HG03457 (cell line): ENCODE data around the gene ZNF786.
"Not testable (repeated sequence)": the region's sequence is repeated elsewhere in the genome, so short reads cannot be mapped to it uniquely, and the experiment has no call there.

Source experiments
- ATAC-seq: cut with Tn5 transposase; IDR thresholded peaks from one replicate; pipeline ENCODE4 v1.9.1; 2021; ENCODE audit warnings: moderate number of reproducible peaks; ENCODE audit not compliant: unreplicated experiment

The ZNF786 gene, protein sequence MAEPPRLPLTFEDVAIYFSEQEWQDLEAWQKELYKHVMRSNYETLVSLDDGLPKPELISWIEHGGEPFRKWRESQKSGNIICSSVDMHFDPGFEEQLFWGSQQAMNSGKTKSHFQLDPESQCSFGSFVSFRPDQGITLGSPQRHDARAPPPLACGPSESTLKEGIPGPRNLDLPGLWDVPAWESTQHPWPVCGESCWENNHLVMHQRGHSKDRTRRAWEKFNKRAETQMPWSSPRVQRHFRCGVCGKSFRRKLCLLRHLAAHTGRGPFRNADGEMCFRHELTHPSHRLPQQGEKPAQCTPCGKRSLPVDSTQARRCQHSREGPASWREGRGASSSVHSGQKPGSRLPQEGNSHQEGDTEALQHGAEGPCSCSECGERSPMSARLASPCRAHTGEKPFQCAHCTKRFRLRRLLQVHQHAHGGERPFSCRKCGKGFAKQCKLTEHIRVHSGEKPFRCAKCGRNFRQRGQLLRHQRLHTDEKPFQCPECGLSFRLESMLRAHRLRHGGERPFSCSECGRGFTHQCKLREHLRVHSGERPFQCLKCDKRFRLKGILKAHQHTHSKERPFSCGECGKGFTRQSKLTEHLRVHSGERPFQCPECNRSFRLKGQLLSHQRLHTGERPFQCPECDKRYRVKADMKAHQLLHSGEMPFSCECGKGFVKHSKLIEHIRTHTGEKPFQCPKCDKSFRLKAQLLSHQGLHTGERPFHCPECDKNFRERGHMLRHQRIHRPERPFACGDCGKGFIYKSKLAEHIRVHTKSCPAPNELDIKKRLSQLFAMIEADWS

GRCh38 chr7:149090397-149091195 is at the start of gene ZNF786:
ZNF786 (minus strand) TSS chr7:149090718; CDS start chr7:149090640, 78 bp downstream.
- peak; percentile 88 for ATAC-seq

DNA sequence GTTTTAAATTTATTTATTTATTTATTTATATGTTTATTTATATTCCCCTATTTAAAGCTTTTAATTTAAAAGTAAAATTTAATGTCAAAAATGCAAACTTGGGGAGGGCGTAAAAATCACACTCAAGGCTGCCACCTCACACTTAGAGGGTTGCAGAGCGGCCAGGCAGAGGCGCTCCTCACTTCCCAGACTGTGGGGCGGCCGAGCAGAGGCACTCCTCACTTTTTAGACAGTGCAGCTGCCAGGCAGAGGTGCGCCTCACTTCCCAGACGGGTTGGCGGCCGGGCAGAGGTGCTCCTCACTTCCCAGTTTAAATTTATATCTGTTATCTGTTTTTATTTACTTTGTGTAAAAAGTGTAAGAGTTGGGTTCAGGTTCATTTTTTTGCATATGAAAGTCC is 45.6 kb upstream of the ZNF786 start:
- no peak for ATAC-seq

DNA sequence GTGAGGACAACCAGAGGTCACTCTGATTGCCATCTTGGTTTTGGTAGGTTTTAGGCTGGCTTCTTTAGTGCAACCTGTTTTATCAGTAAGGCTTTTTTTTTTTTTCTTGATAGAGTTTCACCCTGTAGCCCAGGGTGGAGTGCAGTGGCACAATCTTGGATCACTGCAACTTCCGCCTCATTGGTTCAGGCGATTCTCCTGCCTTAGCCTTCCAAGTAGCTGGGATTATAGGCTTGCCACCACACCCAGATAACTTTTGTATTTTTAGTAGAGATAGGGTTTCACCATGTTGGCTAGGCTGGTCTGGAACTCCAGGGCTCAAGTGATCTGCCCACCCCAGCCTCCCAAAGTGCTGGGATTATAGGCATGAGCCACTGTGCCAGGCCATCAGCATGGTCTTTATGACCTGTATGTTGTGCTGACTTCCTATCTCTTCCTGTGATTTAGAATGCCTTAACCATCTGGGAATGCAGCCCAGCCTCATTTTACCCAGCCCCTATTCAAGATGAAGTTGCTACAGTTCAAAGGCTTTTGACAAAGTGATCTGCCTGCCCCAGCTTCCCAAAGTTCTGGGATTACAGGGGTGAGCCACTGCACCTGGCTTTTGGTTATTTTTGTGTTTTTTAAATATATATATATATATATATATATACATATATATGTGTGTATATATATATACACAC is 42.7 kb upstream of the ZNF786 start:
- no peak for ATAC-seq

DNA sequence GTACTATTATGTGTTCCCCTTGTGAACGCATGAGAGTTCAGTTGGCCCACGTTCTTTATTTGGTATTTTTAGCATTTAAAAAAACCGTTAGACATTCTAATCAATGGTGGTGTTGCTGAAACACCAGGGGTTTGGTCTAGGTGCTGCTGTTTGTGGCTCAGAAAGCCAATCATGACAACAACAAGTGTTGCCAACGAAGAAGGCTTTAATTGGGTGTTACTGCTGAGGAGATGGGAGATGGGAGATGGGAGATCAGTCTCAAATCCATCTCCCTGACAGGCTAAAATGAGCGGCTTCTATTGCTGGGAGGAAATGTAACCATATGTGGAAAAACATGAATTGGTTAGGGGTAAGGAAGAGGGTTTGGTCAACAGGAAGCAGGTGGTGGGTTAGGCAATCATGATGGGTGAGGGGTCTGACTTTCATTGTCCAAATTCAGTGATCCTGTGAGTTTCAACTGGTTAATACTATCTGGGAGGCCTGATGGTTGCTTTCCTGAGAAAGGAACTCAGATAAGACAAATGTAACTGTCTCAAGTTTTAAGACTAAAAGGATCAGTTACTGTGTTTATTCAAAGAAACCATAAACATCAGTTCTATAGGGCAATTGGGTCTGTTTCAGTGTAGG is 40.2 kb upstream of the ZNF786 start:
- no peak for ATAC-seq

GRCh38 chr7:149126662-149127266 is 36.2 kb upstream of the ZNF786 start:
- peak; percentile 31 for ATAC-seq

DNA sequence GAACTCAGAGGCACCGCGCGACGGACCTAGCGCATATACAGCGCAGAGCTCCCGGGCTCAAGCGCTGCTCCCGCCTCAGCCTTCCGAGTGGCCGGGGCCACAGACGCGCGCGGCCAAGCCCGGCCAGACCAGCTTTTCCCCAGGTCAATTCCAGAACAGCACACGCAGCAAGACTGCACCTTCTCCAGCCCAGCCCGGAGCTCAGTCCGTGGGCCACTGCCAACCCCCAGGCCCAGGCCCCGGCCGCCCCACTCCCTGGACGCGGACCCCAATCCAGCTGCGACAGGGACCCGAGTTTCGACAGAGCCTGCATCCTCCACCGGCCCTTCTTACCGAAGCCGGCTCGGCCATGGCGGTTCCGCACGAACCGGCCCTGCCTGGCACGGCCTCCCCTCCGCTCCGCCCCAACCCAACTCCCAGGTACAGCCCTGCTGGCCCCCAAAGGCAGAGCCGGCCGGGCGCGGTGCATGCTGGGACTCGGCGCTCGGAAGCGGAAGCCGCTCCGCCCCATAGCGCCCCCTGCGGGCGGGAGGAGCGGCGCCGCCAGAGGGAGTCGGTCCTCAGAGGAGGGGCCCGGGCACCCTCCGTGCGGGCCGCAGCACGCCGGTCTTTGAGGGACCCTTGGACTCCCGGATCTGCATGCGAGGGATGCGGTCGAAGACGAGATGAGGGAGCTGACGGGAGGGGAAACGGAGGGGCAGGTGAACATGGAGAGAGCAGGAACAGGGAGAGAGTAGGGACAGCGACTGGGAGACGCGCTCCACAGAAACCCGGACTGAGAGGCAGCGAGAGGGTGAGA is 35.5 kb upstream of the ZNF786 start, which contains the start of gene ZNF425:
Gene ZNF425 (minus strand): TSS at position 462 of the 799 bp plus-strand sequence. CDS start 111 bp downstream, at position 351.
- ATAC-seq = peak; percentile 87

GRCh38 chr7:149125189-149125862 is 34.8 kb upstream of the ZNF786 start:
- ATAC-seq = no peak

GRCh38 chr7:149109969-149110368 is 19.5 kb upstream of the ZNF786 start:
- ATAC-seq = no peak

- no peak for ATAC-seq
Measured at GRCh38 chr7:149104749-149105148, 14.2 kb upstream of the ZNF786 start.

GRCh38 chr7:149104214-149104613 is 13.7 kb upstream of the ZNF786 start:
- no peak for ATAC-seq

GRCh38 chr7:149103424-149103823 is 12.9 kb upstream of the ZNF786 start:
- no peak for ATAC-seq

DNA sequence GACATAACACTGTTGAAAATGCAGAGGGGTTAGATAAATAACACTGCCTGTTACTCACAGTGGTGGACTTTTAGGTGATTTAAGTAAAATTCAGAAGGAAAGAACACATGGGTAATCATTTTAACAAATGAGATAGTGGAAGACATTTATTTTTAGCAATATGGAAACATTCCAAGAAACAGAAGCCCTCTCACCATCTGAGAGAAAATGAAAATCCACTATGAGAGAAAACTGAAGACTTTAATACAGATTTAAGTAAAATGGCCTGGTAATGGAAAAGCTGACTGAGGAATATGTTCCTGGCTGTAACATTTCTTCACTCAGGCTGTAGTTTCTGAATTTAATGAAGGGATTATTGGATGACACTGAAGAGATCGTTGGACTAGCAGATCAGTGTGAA is 12.1 kb upstream of the ZNF786 start:
- ATAC-seq = no peak

DNA sequence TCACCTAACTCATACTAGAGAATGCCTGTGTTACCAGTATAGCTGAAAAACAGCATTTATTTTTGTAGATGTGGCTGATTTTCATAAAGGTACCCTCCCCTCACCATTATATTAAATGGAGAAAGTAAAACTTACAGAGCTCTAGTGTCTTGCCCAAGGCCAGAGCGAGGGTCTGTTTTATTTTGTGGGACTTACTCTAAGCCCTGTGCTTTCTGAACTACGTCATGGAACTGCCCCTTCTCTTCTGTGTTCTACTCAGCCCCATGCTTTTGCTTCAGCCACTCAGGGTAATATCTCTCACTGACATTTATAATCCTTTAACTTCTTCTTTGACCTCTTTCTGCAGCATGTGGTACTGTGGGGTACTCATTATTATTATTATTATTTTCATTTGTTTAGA is 10.3 kb upstream of the ZNF786 start:
- ATAC-seq = no peak

GRCh38 chr7:149099058-149099457 is 8.5 kb upstream of the ZNF786 start:
- ATAC-seq = no peak

DNA sequence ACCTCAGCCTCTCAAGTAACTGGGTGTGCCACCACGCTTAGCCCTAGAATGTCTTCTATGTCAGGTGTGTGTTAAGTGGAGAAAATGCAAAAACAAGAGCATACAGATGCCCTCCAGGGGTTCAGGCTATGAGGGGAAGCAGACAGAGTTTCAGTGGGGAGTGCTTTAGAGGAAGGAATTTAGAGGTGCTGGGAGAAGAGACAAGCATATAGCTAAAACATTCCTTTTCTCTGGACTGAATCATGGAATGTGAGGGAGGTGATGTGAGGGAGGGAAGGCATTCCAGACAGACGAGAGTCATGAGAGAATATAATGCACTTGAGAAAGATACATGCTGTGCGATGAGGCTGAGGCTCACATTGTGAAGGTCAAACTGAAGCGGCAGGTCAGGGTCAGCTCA is 6.6 kb upstream of the ZNF786 start:
- ATAC-seq = no peak

DNA sequence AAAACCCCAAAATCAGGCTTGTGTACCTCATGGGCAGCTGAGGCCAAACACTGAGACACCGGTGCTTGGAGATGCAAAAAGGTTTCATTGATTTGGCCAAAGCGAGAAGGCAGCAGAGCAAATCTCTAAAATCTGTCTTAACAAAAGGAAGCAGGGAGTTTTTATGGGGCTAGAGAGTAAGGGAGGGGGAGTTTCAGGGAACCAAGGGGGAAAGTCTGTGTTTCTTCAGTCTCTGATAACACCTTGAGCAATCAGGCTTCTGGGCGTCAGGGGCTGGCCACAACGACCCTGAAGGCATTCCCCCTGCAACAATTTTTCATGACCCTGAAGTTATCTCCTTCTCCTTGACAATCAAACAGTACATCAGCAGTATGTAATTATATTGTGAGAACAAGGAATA is 2.7 kb upstream of the ZNF786 start:
- no peak for ATAC-seq

DNA sequence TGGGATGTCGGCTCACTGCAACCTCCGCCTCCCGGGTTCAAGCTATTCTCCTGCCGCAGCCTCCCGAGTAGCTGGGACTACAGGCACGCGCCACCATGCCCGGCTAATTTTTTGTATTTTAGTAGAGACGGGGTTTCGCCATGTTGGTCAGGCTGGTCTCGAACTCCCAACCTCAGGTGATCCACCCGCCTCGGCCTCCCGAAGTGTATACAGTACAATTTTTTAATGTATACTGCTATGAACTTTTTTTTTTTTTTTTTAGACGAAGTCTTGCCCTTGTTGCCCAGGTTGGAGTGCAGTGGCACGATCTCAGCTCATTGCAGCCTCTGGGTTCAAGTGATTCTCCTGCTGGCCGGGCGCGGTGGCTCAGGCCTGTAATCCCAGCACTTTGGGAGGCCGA is 1.7 kb upstream of the ZNF786 start:
- not testable (repeated sequence) for ATAC-seq

- ATAC-seq = no peak
Measured at GRCh38 chr7:149087376-149087775, 3.1 kb downstream of the ZNF786 start.
